H1 (cell line): Measurements from ENCODE around the gene S100A13. TPM values are rescaled to one million over a fixed set of nuclear protein-coding genes. Genes with fewer than 3 reads are reported as not detected.

Source experiments
- CBX5 ChIP-seq: fragments of 300-800, 300-1000 bp; sonication (generic); IDR thresholded peaks from 2 replicates; pipeline ENCODE4 v1.7.1; 2016; ENCODE audit warnings: antibody characterized with exemption, low read length, low read depth
- EZH2 ChIP-seq: fragments of 200-600 bp; sonication (generic); IDR thresholded peaks from 2 replicates; pipeline ENCODE4 v1.7.1; 2012; ENCODE audit warnings: low read depth, mild to moderate bottlenecking, moderate library complexity, low read length, inconsistent platforms; ENCODE audit not compliant: severe bottlenecking
- polyA plus RNA-seq, 7 experiments: library from polyadenylated mRNA; depleted of rRNA in 3 of 7; stranded (reverse) in 5 of 7; unstranded in 2 of 7; fragments of >200 nt in 5 of 7; fragments of 200-250 nt in 2 of 7; gene quantifications; 1 replicate in 5 of 7; 2 replicates in 1 of 7; 4 replicates in 1 of 7; pipeline versions ENCODE4 v1.2.1 to v1.2.3, GENCODE V29; 2011 to 2013; ENCODE audit warnings: missing spikeins in 2 of 7, mixed read lengths in 2 of 7
- total RNA-seq: library from RNA; stranded (reverse); fragmentation: NEBNext Ultra II Directional; extraction: Animal tissue kit (Norgen Biotek cat#: 25700); gene quantifications from 2 replicates; pipeline ENCODE4 v1.2.1, GENCODE V29; 2021
- TF ChIP-seq, protein P1 (sequence below): fragments of 300-600 bp; sonication (generic); IDR thresholded peaks from 2 replicates; pipeline ENCODE4 v1.7.1; 2012; ENCODE audit warnings: low read length, moderate library complexity, mild to moderate bottlenecking, inconsistent platforms; ENCODE audit not compliant: insufficient replicate concordance
- TF ChIP-seq, protein P2 (sequence below): IDR thresholded peaks from 2 replicates; pipeline ENCODE4 v1.6.1; 2011; ENCODE audit warnings: low read length, improper control_type of control experiment
- TF ChIP-seq, protein P3 (sequence below): IDR thresholded peaks from 2 replicates; pipeline ENCODE4 v1.6.1; 2012; ENCODE audit warnings: inconsistent platforms

Gene S100A13
- total and polyA plus RNA-seq, 2 of the 8 experiments (the other 6 are each of a cell fraction or from before 2014, with no cell fraction given), result 63.6 to 127 TPM

DNA sequence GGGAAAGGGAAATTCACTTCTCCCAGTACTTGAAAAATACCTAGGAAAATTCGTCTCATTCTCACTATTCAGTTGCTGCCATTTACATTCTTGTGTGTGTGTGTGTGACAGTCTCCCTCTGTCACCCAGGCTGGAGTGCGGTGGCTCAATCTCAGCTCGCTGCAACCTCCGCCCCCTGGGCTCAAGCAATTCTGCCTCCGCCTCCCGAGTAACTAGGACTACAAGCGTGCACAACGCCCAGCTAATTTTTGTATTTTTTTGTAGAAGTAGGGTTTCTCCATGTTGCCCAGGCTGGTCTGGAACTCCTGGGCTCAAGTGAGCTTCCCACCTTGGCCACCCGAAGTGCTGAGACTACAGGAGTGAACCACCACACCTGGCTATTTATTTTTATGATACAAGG is 32.4 kb upstream of the S100A13 start (continued):
- TF ChIP-seq, protein P1, sequence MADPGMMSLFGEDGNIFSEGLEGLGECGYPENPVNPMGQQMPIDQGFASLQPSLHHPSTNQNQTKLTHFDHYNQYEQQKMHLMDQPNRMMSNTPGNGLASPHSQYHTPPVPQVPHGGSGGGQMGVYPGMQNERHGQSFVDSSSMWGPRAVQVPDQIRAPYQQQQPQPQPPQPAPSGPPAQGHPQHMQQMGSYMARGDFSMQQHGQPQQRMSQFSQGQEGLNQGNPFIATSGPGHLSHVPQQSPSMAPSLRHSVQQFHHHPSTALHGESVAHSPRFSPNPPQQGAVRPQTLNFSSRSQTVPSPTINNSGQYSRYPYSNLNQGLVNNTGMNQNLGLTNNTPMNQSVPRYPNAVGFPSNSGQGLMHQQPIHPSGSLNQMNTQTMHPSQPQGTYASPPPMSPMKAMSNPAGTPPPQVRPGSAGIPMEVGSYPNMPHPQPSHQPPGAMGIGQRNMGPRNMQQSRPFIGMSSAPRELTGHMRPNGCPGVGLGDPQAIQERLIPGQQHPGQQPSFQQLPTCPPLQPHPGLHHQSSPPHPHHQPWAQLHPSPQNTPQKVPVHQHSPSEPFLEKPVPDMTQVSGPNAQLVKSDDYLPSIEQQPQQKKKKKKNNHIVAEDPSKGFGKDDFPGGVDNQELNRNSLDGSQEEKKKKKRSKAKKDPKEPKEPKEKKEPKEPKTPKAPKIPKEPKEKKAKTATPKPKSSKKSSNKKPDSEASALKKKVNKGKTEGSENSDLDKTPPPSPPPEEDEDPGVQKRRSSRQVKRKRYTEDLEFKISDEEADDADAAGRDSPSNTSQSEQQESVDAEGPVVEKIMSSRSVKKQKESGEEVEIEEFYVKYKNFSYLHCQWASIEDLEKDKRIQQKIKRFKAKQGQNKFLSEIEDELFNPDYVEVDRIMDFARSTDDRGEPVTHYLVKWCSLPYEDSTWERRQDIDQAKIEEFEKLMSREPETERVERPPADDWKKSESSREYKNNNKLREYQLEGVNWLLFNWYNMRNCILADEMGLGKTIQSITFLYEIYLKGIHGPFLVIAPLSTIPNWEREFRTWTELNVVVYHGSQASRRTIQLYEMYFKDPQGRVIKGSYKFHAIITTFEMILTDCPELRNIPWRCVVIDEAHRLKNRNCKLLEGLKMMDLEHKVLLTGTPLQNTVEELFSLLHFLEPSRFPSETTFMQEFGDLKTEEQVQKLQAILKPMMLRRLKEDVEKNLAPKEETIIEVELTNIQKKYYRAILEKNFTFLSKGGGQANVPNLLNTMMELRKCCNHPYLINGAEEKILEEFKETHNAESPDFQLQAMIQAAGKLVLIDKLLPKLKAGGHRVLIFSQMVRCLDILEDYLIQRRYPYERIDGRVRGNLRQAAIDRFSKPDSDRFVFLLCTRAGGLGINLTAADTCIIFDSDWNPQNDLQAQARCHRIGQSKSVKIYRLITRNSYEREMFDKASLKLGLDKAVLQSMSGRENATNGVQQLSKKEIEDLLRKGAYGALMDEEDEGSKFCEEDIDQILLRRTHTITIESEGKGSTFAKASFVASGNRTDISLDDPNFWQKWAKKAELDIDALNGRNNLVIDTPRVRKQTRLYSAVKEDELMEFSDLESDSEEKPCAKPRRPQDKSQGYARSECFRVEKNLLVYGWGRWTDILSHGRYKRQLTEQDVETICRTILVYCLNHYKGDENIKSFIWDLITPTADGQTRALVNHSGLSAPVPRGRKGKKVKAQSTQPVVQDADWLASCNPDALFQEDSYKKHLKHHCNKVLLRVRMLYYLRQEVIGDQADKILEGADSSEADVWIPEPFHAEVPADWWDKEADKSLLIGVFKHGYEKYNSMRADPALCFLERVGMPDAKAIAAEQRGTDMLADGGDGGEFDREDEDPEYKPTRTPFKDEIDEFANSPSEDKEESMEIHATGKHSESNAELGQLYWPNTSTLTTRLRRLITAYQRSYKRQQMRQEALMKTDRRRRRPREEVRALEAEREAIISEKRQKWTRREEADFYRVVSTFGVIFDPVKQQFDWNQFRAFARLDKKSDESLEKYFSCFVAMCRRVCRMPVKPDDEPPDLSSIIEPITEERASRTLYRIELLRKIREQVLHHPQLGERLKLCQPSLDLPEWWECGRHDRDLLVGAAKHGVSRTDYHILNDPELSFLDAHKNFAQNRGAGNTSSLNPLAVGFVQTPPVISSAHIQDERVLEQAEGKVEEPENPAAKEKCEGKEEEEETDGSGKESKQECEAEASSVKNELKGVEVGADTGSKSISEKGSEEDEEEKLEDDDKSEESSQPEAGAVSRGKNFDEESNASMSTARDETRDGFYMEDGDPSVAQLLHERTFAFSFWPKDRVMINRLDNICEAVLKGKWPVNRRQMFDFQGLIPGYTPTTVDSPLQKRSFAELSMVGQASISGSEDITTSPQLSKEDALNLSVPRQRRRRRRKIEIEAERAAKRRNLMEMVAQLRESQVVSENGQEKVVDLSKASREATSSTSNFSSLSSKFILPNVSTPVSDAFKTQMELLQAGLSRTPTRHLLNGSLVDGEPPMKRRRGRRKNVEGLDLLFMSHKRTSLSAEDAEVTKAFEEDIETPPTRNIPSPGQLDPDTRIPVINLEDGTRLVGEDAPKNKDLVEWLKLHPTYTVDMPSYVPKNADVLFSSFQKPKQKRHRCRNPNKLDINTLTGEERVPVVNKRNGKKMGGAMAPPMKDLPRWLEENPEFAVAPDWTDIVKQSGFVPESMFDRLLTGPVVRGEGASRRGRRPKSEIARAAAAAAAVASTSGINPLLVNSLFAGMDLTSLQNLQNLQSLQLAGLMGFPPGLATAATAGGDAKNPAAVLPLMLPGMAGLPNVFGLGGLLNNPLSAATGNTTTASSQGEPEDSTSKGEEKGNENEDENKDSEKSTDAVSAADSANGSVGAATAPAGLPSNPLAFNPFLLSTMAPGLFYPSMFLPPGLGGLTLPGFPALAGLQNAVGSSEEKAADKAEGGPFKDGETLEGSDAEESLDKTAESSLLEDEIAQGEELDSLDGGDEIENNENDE, result no peak
- TF ChIP-seq CBX5 (no peak), EZH2 (no peak)
- TF ChIP-seq, protein P2, sequence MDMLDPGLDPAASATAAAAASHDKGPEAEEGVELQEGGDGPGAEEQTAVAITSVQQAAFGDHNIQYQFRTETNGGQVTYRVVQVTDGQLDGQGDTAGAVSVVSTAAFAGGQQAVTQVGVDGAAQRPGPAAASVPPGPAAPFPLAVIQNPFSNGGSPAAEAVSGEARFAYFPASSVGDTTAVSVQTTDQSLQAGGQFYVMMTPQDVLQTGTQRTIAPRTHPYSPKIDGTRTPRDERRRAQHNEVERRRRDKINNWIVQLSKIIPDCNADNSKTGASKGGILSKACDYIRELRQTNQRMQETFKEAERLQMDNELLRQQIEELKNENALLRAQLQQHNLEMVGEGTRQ, result no peak
- TF ChIP-seq, protein P3, sequence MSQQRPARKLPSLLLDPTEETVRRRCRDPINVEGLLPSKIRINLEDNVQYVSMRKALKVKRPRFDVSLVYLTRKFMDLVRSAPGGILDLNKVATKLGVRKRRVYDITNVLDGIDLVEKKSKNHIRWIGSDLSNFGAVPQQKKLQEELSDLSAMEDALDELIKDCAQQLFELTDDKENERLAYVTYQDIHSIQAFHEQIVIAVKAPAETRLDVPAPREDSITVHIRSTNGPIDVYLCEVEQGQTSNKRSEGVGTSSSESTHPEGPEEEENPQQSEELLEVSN, result no peak
